ENCODE data around the gene XRCC1.
"Not testable (repeated sequence)": the region's sequence is repeated elsewhere in the genome, so short reads cannot be mapped to it uniquely, and the experiment has no call there.

The XRCC1 gene

DNA sequence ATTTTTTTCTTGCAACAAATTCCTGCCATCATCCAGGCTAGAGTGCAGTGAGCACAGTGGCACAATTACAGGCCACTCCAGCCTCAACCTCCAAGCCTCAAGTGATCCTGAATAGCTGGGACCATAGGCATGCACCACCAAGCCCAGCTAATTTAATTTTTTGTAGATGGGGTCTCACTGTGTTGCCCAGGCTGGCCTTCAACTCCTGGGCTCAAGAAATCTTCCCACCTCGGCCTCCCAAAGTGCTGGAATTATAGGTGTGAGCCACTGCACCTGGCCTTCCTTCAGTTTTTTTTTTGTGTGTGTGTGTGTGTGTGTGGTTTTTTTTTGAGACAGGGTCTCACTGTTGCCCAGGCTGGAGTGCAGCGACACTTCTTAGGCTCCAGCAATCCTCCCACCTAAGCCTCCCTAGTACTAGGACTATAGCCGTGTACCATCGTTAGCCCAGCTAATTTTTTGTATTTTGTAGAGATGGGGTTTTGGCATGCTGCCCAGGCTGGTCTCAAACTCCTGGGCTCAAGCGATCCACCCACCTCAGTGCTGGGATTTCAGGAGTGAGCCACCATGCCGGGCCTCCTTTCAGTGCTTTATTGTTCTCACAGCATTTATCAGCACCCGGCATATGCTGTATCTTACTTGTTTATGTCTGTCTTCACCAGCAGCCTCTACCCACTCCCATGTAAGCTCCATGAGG lies 30.7 kb upstream of the XRCC1 start:
- intact Hi-C loops (cut with DNase I) = no loop called here
- DNase-seq = peak in 3 of 10 donors; percentile 11 to 42 (median 24)

DNA sequence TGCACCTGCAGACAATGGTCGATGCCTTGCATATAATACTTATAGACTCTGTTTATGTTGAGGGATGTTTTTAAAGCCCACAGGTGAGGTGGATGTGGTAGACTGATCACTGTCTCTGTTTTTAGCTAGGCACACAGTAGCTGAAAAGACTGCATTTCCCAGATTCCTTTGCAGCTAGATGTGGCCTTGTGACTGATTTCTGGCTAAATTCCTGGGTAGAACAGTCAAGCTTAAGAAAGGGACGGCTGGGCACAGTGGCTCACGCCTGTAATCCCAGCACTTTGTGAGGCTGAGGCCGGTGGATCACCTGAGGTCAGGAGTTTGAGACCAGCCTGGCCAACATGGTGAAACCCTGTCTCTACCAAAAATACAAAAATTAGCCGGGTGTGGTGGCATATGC lies 25.0 kb upstream of the XRCC1 start:
- DNase-seq; intact Hi-C loops (cut with DNase I): not testable (repeated sequence)

DNA sequence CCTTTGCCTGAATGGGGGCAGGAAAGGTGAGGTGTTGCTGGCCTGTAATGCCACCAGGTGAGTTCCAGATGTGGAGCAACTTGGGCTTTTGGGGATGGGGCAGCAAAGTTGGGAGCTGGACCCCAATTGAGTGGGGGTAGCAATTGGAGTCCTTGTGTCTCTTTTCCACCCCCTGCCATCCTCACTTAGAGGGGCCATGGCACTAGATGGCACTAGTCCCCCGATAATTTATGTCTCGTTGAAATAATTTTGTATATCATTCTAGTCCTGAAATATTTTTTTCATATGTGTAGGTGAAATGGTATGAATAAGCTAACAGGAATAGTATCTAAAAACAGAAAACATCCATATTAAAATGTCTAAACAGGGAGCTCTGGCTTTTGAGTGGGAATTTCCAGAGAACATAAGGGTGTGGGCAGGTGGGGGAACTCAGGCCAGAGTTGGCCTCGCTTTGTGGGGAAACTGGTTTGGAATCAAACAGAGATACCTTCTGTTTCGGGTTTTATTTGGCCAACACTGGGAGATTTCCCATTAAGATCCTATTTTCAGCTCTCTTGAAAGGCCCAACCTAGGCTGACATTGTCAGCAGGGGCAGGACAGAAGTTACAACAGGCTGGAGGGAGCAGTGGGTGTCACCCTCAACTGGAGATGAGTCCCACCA lies 24.4 kb upstream of the XRCC1 start:
- intact Hi-C loops (cut with DNase I) = loop anchor here (2.0 to 5.0 kb wide), 2 partner anchors 53 to 62 kb away; no protein-coding TSS in a partner anchor

DNA sequence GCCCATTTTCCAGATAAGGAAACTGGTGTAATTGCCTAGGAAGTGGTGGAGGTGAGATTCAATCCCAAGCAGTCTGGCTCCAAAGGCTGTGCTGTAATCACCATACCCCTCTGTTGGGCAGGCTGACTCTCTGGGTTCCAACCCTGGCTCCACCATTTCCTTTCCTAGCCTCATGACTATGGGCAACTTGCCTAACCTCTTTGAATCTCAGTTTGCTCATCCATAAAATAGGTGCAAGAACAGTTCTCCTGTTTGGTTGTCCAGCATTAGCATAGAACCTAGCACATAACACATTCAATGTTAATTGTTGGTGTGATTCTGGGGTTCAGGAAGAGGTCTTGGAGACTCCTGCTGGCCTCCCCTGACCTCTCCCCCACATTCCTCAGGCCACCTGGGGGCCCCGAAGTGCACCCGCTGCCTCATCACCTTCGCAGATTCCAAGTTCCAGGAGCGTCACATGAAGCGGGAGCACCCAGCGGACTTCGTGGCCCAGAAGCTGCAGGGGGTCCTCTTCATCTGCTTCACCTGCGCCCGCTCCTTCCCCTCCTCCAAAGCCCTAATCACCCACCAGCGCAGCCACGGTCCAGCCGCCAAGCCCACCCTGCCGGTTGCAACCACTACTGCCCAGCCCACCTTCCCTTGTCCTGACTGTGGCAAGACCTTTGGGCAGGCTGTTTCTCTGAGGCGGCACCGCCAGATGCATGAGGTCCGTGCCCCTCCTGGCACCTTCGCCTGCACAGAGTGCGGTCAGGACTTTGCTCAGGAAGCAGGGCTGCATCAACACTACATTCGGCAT lies 23.3 kb upstream of the XRCC1 start:
- DNase-seq = no peak
- intact Hi-C loops (cut with DNase I) = loop anchor here (2.0 to 5.0 kb wide), 2 partner anchors 54 to 61 kb away; no protein-coding TSS in a partner anchor

More for the DNA sequence above, 24.4 kb upstream of the XRCC1 start:
- no peak for DNase-seq

DNA sequence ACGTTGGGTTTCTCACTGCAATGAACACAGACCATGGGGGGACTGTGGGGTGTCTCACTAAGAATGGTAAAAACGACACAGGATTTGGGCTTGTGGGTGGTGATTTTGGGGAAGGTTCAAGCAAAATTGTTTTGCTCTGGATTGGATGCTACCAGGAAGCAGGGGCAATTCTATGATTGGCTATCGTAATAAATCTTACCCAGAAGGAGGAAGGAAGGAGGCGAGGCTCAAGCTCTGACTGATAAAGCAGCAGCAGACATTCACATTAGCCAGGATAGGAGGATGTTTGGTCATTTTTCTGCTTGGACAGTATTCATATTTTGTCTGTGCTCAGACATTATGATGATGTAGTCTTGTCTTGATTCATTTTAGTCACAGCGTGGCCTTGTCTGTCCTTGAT lies 22.5 kb upstream of the XRCC1 start:
- intact Hi-C loops (cut with DNase I) = loop anchor here (2.0 to 5.0 kb wide), 2 partner anchors 55 to 61 kb away; no protein-coding TSS in a partner anchor

DNA sequence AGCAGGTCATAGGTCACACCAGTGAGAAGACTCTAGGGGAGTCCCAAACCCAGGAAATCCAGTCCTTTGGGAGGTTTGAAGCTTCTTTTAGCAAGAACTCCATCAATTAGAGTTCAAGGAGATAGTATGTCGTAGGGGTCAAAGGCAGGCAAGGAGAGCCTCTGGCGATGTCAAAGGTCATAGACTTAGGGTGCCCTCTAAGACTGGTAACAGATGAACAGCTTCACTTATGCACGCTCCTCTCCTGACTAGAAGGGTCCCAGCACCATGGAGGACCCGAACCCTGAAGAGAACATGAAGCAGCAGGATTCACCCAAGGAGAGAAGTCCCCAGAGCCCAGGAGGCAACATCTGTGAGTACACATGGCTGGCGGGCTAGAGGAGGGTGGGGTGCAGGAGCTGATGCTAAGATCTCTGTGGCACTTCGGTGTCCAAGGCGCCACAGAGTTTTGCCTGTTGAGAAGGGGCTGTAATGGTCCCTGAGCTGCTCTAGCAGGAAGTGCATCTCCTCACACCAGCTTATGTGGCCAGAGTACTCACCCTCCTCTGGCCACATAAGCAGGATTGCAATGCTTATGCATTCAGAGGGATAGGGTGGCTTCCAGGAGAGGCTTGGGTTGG lies 21.6 kb upstream of the XRCC1 start:
- DNase-seq = peak in 1 of 10 donors; percentile 9
- intact Hi-C loops (cut with DNase I) = loop anchor here (1.0 to 5.0 kb wide), 2 partner anchors 22 to 60 kb away; partner anchors contain the start of genes PINLYP and XRCC1

More for the DNA sequence above, 22.5 kb upstream of the XRCC1 start:
- no peak for DNase-seq

DNA sequence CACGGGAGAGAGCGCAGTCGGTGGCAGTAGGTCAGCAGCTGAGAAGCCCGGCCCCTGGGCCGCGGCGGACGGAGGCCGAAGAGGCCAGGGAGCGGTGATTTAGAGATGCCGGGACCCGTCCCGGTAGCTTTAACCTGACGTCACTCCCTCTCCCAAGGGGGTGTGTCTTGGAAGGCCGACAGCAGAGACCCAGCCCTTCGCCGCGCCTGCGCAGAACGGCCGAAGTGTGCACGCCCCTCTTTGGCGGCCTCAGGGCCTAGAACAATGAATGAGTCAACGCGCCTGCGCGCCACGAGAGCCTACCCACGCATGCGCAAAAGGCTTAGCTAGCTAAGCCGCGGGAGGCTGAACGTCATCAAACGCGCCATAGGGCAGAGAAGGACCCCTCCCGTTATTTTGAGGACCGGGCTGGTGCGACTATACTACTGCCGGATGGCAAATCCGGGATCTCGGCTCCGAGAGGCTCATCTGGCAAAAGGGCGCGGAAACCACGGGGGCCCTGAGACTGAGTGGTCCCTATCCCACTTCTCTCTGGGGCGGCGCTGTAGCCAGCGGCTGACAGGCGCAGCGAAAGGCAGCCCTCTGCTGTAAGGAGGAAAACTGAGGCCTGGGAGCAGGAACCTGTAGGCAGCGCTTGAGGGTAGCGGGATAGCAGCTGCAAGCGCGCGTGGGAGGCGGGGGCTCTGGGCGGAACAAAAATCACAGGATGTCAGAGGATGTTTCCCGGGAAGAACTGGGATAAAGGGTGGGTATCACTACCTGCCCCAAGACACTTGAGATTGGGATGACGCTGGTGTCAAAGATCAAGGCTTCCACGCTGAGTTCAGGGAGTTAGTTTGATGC lies 20.9 kb upstream of the XRCC1 start, which contains the start of the genes IRGQ and ZNF576:
IRGQ (minus strand) TSS at position 136 of the 843 bp plus-strand sequence. CDS start 796 bp downstream, outside the sequence.
ZNF576 (plus strand) TSS at position 597 of the 843 bp plus-strand sequence. CDS start 514 bp downstream, outside the sequence.
- peak; percentile 98 to 100 (median 100) for DNase-seq
- intact Hi-C loops (cut with DNase I) = loop anchor here (1.0 to 5.0 kb wide), 2 partner anchors 21 to 59 kb away; partner anchors contain the start of genes PINLYP and XRCC1

DNA sequence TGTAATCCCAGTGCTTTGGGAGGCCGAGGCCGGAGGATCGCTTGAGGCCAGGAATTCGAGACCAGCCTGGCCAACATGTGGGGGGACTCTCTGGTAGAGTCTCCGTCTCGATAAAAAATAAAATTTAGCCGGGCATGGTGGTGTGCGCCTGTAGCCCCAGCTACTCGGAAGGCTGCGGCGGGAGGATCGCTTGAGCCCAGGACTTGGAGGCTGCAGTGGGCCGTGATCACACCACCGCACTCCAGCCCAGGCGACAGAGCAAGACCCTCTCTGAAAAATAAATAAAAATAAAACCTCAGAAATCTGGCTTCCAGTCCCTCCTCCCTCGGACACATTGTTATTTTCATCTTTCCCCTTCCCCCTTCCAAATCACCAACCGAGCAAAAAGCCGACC lies 20.3 kb upstream of the XRCC1 start:
- peak in 1 of 10 donors; percentile 71 for DNase-seq
- intact Hi-C loops (cut with DNase I) = loop anchor here (5.0 kb wide), 1 partner anchor 58 kb away; no protein-coding TSS in a partner anchor

DNA sequence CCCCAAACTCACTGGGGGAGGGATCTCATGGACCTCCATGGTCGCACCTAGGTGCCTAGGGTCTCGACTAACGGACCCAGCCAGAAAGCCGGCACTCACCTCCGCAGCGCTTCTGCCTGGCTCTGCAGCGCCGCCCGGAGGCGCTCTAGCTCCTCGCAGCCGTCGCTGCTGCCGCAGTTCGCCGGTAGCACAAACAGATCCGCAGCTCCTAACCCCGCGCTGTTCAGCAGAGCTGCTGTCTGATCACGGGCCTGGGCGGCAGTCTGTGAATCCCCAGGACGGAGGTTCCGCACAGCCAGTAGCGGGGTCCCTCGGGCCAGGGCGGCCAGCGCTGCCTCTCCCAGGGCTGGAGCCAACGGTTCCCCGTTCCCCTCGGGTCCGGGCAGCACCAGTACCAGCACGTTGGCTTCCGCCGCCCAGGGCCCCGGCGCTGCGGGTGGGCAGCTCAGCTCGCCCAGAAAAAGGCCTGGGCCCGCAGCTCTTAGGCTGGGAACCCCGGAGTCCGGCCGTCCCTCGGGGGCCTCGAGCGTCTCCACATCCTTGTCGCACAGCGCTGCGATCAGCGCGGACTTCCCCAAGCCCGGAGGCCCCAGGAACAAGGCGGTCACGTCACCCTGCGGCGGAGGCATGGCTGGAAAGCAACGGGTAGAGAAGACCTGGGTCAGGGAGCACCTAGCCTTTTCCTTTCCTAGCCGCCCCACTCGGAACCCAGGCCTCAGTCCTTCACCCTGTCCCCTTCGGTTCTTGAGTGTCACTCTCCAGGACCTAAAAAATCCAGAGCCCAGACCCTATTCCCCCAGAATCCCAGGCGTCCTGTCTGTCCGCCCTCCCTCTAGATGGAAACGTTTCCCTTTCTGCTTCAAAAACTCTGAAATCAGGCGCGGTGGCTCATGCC lies 19.6 kb upstream of the XRCC1 start:
- peak in 7 of 10 donors; percentile 28 to 92 (median 45) for DNase-seq
- intact Hi-C loops (cut with DNase I) = loop anchor here (5.0 kb wide), 1 partner anchor 58 kb away; no protein-coding TSS in a partner anchor

DNA sequence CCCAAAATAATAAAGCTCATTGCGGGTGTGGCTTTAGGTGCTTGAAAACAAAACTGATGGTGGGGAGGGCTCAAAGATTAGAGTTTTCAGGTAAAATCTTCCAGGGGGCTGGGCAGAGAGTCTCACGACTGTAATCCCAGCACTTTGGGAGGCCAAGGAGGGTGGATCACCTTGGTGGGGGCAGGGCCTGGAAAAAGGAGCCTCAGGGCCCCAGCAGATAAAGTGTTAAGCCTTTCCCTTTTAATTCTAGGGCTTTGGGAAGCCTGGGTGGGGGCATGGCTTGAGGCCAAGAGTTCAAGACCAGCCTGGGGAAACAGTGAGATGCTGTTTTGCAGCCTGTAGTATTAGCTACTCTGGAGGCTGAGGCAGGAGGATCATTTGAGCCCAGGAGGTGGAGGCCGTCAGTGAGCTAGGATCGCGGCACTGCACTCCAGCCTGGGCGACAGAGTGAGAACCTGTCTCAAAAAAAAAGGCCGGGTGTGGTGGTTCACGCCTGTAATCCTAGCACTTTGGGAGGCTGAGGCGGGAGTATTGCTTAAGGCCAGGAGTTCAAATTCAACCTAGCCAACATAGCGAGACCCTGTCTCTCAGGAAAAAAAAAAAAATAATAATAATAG lies 18.9 kb upstream of the XRCC1 start:
- intact Hi-C loops (cut with DNase I) = no loop called here
- no peak for DNase-seq

DNA sequence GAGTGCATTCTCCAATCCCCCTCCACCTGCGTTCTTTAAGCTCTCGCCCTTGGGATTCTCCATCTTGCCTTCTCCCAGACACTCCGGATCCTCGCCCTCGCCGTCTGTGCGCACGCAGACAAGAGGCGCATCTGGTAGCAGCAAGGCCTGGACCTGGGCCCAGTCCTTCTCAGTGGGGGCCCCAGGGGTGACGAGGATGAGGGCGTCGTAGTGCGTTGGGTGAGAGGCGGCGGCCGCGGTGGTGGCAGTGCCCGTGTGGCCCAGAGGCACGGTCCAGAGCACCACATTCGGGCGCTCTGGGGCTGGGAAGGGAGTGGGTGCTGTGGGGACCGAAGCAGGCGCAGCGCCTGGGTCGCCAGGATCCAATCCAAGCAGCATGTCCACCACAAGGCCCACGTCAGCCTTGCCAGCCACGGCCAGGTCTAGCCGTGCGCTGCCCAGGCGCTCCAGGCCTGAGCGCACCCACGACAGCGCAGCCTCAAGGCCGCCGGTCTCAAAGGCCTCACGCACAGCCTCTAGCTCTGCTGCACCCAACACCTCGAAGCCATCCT lies 17.5 kb upstream of the XRCC1 start:
- peak in 2 of 10 donors; percentile 69 to 71 for DNase-seq
- intact Hi-C loops (cut with DNase I) = no loop called here

DNA sequence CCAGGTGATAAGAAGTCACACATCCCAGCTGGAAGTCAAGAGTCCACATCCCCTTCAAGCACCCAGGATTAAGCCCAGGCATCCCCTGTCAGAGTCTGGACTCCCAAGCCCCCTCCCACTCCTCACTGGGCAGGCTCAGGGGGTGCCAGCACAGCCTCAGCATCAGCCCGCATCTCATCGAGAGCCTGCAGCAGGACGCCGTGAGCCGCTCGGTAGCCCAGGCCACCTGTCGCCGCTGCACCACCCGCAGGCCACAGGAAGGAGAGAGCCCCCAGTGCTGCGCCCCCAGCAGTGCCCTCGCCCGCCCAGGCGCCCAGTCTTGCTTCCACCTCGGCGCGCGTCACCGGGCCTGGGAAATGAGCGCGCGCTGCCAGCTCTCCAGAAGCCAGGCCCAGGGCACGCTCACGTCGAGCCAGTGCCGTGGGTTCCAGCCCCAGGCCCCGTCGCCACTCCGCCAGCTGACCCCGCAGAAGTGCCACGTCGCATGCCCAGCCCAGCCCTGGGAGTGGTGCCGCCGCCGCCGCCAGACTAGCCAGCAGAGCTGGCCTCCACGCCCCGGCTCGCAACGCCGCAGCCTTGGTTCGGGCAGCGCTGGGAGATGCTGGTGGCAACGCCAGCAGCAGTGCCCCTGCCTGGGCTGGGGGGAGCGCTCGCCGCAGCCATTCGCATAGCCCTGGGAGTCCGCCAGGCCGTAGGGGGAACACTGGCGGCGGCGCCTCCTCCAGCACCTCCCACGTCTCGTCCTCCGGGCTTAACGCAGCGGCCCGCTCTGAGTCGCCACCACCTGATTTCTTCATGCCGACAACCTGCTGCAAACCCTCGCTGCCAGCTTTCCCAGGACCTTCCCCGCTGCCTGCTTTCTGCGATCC lies 16.8 kb upstream of the XRCC1 start:
- DNase-seq = peak in 3 of 10 donors; percentile 14 to 85 (median 76)
- intact Hi-C loops (cut with DNase I) = no loop called here

DNA sequence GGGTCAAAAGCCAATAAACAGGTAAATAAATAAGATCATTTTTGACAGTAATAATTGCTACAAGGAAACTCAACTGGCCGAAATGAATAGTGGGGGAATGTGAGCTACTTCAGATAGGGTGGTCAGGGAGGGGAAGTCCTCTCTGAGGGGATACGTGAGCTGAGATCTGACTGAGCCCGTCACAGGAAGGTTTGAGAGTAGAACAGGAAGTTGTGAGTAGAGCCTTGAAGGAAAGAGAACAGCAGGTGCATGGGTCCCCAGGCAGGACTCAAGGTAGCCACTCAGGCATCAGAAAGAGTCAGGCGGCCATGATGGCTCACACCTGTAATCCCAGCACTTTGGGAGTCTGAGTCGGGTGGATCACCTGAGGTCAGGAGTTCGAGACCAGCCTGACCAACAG lies 14.4 kb upstream of the XRCC1 start:
- peak in 1 of 10 donors; percentile 67 for DNase-seq
- intact Hi-C loops (cut with DNase I) = no loop called here

DNA sequence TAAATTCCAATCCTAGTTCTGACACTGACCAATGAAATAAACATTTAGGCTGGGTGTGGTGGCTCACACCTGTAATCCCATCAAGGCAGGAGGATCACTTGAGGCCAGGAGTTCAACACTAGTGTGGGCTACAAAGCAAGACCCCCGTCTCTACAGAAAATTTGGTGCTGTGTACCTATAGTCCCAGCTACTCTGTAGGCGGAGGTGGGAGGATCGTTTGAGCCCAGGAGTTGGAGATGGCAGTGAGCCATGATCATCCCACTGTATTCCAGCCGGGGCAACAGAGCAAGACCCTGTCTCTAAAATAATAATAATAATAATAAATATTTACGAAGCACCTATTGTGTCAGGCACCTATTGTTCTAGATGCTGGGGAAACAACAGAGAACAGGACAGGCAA lies 13.9 kb upstream of the XRCC1 start:
- intact Hi-C loops (cut with DNase I) = no loop called here
- peak in 1 of 10 donors; percentile 22 for DNase-seq

DNA sequence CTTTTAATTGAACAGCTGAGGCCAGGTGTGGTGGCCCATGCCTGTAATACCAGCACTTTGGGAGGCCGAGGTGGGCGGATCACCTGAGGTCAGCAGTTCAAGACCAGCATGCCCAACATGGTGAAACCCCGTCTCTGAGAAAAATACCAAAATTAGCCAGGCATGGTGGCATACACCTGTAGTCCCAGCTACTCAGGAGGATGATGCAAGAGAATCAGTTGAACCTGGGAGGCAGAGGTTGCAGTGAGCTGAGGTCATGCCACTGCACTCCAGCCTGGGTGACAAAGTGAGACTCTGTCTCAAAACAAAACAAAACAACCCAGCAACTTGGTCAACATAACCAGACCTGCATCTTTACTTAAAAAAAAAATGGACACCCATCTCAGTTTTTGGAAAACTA lies 11.7 kb upstream of the XRCC1 start:
- intact Hi-C loops (cut with DNase I) = not testable (repeated sequence)
- peak in 1 of 10 donors; percentile 10 for DNase-seq

DNA sequence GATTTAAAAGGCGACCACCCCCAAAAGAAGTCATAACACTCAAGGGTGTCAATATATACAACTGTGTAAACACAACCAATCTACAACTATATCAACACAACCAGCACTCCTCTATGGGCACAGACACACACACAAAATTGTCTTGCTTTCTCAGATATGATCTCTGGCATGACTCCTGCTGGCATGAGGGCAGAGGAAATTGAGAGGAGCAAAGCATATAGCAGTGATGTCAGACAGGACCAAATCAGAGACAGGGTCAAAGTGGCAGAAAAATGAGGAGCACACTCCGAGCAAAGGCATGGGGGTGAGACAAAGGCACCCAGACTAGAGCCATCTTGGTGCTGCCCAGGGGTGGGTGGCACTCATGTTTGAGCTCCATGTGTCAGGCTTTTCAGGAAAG lies 11.0 kb upstream of the XRCC1 start:
- intact Hi-C loops (cut with DNase I) = no loop called here
- DNase-seq = no peak
